GM12878 (cell line): ENCODE data around the gene NCMAP. TPM values are rescaled to one million over a fixed set of nuclear protein-coding genes. Genes with fewer than 3 reads are reported as not detected.
A peak's percentile ranks its signal among the peaks of the same experiment; 100 is the strongest.

ENCODE experiments used
- ATAC-seq: fragments of 200-7000 bp; cut with Tn5 transposase; 3 replicates; pipeline ENCODE4 v1.9.1; 2020; ENCODE audit warnings: mild to moderate bottlenecking, moderate library complexity
- BruUV-seq: library from RNA; stranded (reverse); fragments of 400-500 nt; replicated peaks from 2 replicates; lab custom pipeline; 2021; lab: Mats Ljungman, UMichigan
- CTCF ChIA-PET: fragments of 300-600 bp; sonication (Branson Sonifier 250); formaldehyde crosslinking; extraction: SDS; loops from one replicate; lab custom pipeline; 2021; ENCODE audit warnings: inconsistent platforms; lab: Yijun Ruan, JAX
- POLR2A ChIA-PET: fragments of 350-600 bp; formaldehyde crosslinking; extraction: SDS; loops from one replicate; lab custom pipeline; 2021; ENCODE audit warnings: inconsistent platforms; lab: Charles Lee
- RAD21 ChIA-PET: fragments of 300-600 bp; sonication (Branson Sonifier 250); formaldehyde crosslinking; loops from one replicate; lab custom pipeline; 2023; ENCODE audit warnings: antibody characterized with exemption; ENCODE audit not compliant: unreplicated experiment; lab: Charles Lee
- SMC1A ChIA-PET: fragments of 300-600 bp; sonication (Branson Sonifier 250); formaldehyde crosslinking; loops from one replicate; lab custom pipeline; 2023; ENCODE audit not compliant: unreplicated experiment, uncharacterized antibody; lab: Charles Lee
- DNase-seq: peaks from one replicate; pipeline ENCODE4 v3.0.0-alpha.2; 2011; ENCODE audit warnings: low read depth, low spot score
- FAIRE-seq: peaks from 3 replicates; lab custom pipeline; 2011; peaks lifted over from hg19 to GRCh38; lab: Jason Lieb, UNC
- H2AFZ ChIP-seq: 2 replicates; pipeline ENCODE4 v1.6.0; 2011; ENCODE audit warnings: low read depth, low read length, control low read depth; ENCODE audit not compliant: control insufficient read depth
- H3K27ac ChIP-seq: 2 replicates; pipeline ENCODE4 v1.5.1; 2011; ENCODE audit warnings: control low read depth; ENCODE audit not compliant: control insufficient read depth, insufficient read depth
- H3K27me3 ChIP-seq, 2 experiments: replicated peaks in 1 of 2; 2 replicates each; pipeline versions ENCODE4 v1.6.0 to v1.6.1; 2011; ENCODE audit warnings: low read length in 1 of 2; ENCODE audit not compliant: control insufficient read depth in 2 of 2, insufficient read depth in 2 of 2
- H3K36me3 ChIP-seq, 2 experiments: 2 replicates each; pipeline ENCODE4 v1.5.1; 2011; ENCODE audit warnings: low read length in 1 of 2; ENCODE audit not compliant: control insufficient read depth in 2 of 2, insufficient read depth in 2 of 2
- H3K4me1 ChIP-seq: 2 replicates; pipeline ENCODE4 v1.6.1; 2011; ENCODE audit warnings: mild to moderate bottlenecking, low read length, moderate library complexity, mixed read lengths; ENCODE audit not compliant: control insufficient read depth, insufficient read depth
- H3K4me2 ChIP-seq: 2 replicates; pipeline ENCODE4 v1.6.0; 2011; ENCODE audit warnings: control low read depth; ENCODE audit not compliant: control insufficient read depth, insufficient read depth
- H3K4me3 ChIP-seq: fragments of 200-600 bp; sonication (generic); 2 replicates; pipeline ENCODE4 v1.5.1; 2016
- H3K79me2 ChIP-seq: 2 replicates; pipeline ENCODE4 v1.6.0; 2011; ENCODE audit warnings: low read length; ENCODE audit not compliant: control insufficient read depth, insufficient read depth
- H3K9ac ChIP-seq: 2 replicates; pipeline ENCODE4 v1.8.0; 2011; ENCODE audit warnings: low read length, control low read depth, mixed read lengths; ENCODE audit not compliant: control insufficient read depth, insufficient read depth
- H3K9me3 ChIP-seq: replicated peaks from 3 replicates; pipeline ENCODE4 v1.5.1; 2011; ENCODE audit warnings: mild to moderate bottlenecking, low read length; ENCODE audit not compliant: control insufficient read depth, insufficient read depth
- H4K20me1 ChIP-seq: 2 replicates; pipeline ENCODE4 v1.6.0; 2011; ENCODE audit not compliant: control insufficient read depth, insufficient read depth
- BRCA1 ChIP-seq: IDR thresholded peaks from 2 replicates; pipeline ENCODE4 v1.6.1; 2011; ENCODE audit warnings: low read depth, low read length, improper control_type of control experiment
- CBFB ChIP-seq: IDR thresholded peaks from 2 replicates; pipeline ENCODE4 v1.6.1; 2016; ENCODE audit warnings: antibody characterized with exemption, low read depth
- CREB1 ChIP-seq: IDR thresholded peaks from 2 replicates; pipeline ENCODE4 v1.6.1; 2012; ENCODE audit warnings: low read depth, mild to moderate bottlenecking, inconsistent platforms
- CUX1 ChIP-seq: IDR thresholded peaks from 2 replicates; pipeline ENCODE4 v1.6.1; 2012; ENCODE audit warnings: improper control_type of control experiment, low read depth, low read length; ENCODE audit not compliant: insufficient replicate concordance
- ETV6 ChIP-seq, 2 experiments: fragments of 450-650 bp in 1 of 2; IDR thresholded peaks in 1 of 2; conservative IDR thresholded peaks in 1 of 2; 2 replicates each; pipeline ENCODE4 v1.6.1; 2014; ENCODE audit warnings: antibody characterized with exemption in 1 of 2, borderline replicate concordance in 1 of 2, low read depth in 1 of 2, mild to moderate bottlenecking in 1 of 2, moderate library complexity in 1 of 2
- HDGF ChIP-seq: fragments of 450-650 bp; IDR thresholded peaks from 2 replicates; pipeline ENCODE4 v1.6.1; 2016; ENCODE audit warnings: antibody characterized with exemption
- IKZF1 ChIP-seq: fragments of 450-650 bp; conservative IDR thresholded peaks from 2 replicates; pipeline ENCODE4 v1.6.1; 2017; ENCODE audit warnings: antibody characterized with exemption, mild to moderate bottlenecking
- MAX ChIP-seq: IDR thresholded peaks from 2 replicates; pipeline ENCODE4 v1.6.1; 2012; ENCODE audit warnings: low read depth, low read length, improper control_type of control experiment
- NFIC ChIP-seq: IDR thresholded peaks from 2 replicates; pipeline ENCODE4 v1.6.1; 2012; ENCODE audit warnings: low read depth, mild to moderate bottlenecking, inconsistent platforms, low read length, moderate library complexity
- NFXL1 ChIP-seq: fragments of 450-650 bp; IDR thresholded peaks from 2 replicates; pipeline ENCODE4 v1.6.1; 2017; ENCODE audit warnings: antibody characterized with exemption, mild to moderate bottlenecking, borderline replicate concordance
- RAD51 ChIP-seq: fragments of 450-650 bp; IDR thresholded peaks from 2 replicates; pipeline ENCODE4 v1.6.1; 2016; ENCODE audit warnings: moderate library complexity, mild to moderate bottlenecking, inconsistent platforms
- RCOR1 ChIP-seq: conservative IDR thresholded peaks from 2 replicates; pipeline ENCODE4 v1.6.1; 2012; ENCODE audit warnings: low read depth, low read length, improper control_type of control experiment
- RELB ChIP-seq: fragments of 450-650 bp; IDR thresholded peaks from 2 replicates; pipeline ENCODE4 v1.6.1; 2017; ENCODE audit warnings: low read depth, mild to moderate bottlenecking, moderate library complexity
- STAT1 ChIP-seq: fragments of 450-650 bp; conservative IDR thresholded peaks from 2 replicates; pipeline ENCODE4 v1.6.1; 2014; ENCODE audit warnings: antibody characterized with exemption, mild to moderate bottlenecking
- STAT3 ChIP-seq: IDR thresholded peaks from 2 replicates; pipeline ENCODE4 v1.6.1; 2011; ENCODE audit warnings: low read depth, low read length, improper control_type of control experiment
- TCF7 ChIP-seq: IDR thresholded peaks from 2 replicates; pipeline ENCODE4 v1.6.1; 2014; ENCODE audit warnings: antibody characterized with exemption, borderline replicate concordance
- ZSCAN29 ChIP-seq: fragments of 450-650 bp; IDR thresholded peaks from 2 replicates; pipeline ENCODE4 v1.6.1; 2017; ENCODE audit warnings: mild to moderate bottlenecking, moderate library complexity
- WGBS: methylation state at CpG from one replicate; pipeline ENCODE4 v1.1.6; 2016; ENCODE audit warnings: low lambda C conversion rate; ENCODE audit not compliant: insufficient replicate concordance, insufficient coverage; ENCODE audit errors: missing lambda C conversion rate; 5-methylcytosine and 5-hydroxymethylcytosine counted together
- in situ Hi-C: fragments of 300-500 bp; cut with MboI; formaldehyde crosslinking; loops from 9 replicates; pipeline ENCODE4 v1.14.3; 2018; ENCODE audit warnings: mixed read lengths
- intact Hi-C: fragments of 100-400 bp; cut with micrococcal nuclease; formaldehyde crosslinking; loops from one replicate; pipeline ENCODE4 v1.14.2; 2022; ENCODE audit not compliant: unreplicated experiment
- polyA plus RNA-seq, 11 experiments: library from polyadenylated mRNA; depleted of rRNA in 4 of 11; unstranded in 6 of 11; stranded (reverse) in 5 of 11; fragments of >200 nt; fragmentation: Nextera tagmentation in 4 of 11; fragmentation: Illumina TruSeq in 1 of 11; extraction: Ambion mirVana in 4 of 11; extraction: Trizol in 1 of 11; gene quantifications; 1 replicate in 1 of 11; 2 replicates in 10 of 11; pipeline versions ENCODE4 v1.2.1 to v1.2.3, GENCODE V29; 2011 to 2016; ENCODE audit warnings: inconsistent platforms in 2 of 11, missing spikeins in 2 of 11, low read depth in 1 of 11
- total RNA-seq, 4 experiments: library from RNA; depleted of rRNA in 3 of 4; stranded (reverse); fragments of >200 nt in 3 of 4; fragmentation: Illumina TruSeq in 1 of 4; extraction: Trizol in 1 of 4; gene quantifications; 2 replicates each; pipeline versions ENCODE4 v1.2.1 to v1.2.3, GENCODE V29; 2013 to 2021

NCMAP gene
- total and polyA plus RNA-seq, 10 of the 15 experiments (the other 5 are each of a cell fraction or from before 2014, with no cell fraction given), result not detected

GRCh38 chr1:24643363-24644099, 87.6 kb downstream of the NCMAP start:
- Histone ChIP-seq H3K9ac (peak overlapping the region; percentile 96), H3K27me3 (no peaks in the 10 kb centered on the region), H3K27ac (peak overlapping the region; percentile 95), H3K79me2 (peaks cover 49% of the 10 kb centered on the region), H3K4me1 (peaks cover 12% of the 10 kb centered on the region), H2AFZ (peak overlapping the region; percentile 76), H4K20me1 (no peaks in the 10 kb centered on the region), H3K4me3 (peak overlapping the region; percentile 83), H3K4me2 (peak overlapping the region; percentile 97), H3K36me3 (peaks cover 0 to 21% of the 10 kb centered on the region in 2 experiments; a peak in 2 of 4 replicates), H3K9me3 (no peaks in the 10 kb centered on the region)
- BruUV-seq, result no TSS peak
- ChIA-PET SMC1A (interaction anchor here (0.7 to 3.1 kb wide), 2 partner anchors 185 to 191 kb away, joined by 4 to 8 read pairs; no protein-coding TSS in a partner anchor), RAD21 (interaction anchor here (1.0 to 1.5 kb wide), 2 partner anchors 103 to 191 kb away, joined by 3 read pairs; no protein-coding TSS in a partner anchor), POLR2A (interaction anchor here (0.6 to 1.2 kb wide), 2 partner anchors 89 to 754 kb away, joined by 4 to 5 read pairs; no protein-coding TSS in a partner anchor), CTCF (interaction anchor here (3.4 kb wide), 1 partner anchor 191 kb away, joined by 11 read pairs; no protein-coding TSS in a partner anchor)
- WGBS, result under 1% methylated on average over 52 of the region's 53 CpGs
- peak; percentile 52 for ATAC-seq
- in situ Hi-C loops, result no loop called here
- FAIRE-seq, result no peak
- intact Hi-C loops, result loop anchor here (5.0 kb wide), 1 partner anchor 104 kb away; the partner anchor contains the start of gene CLIC4
- no peak for DNase-seq
- TF ChIP-seq CREB1 (no peak), RAD51 (no peak), ETV6 (conservative IDR thresholded peaks at IDR 0.05 in 1 of 2, IDR thresholded peaks at IDR 0.05 in 1 of 2; ENCODE audit: borderline replicate concordance in 1 of 2, low read depth in 1 of 2) (no peak), CUX1 (no peak), CBFB (no peak), STAT3 (no peak), MAX (no peak), RCOR1 (no peak), IKZF1 (no peak), TCF7 (no peak), ZSCAN29 (no peak), NFXL1 (no peak), NFIC (no peak), RELB (no peak), HDGF (no peak), BRCA1 (no peak), STAT1 (no peak)
